Measurements from ENCODE around the gene TASL. TPM values are rescaled to one million over a fixed set of nuclear protein-coding genes. Genes with fewer than 3 reads are reported as not detected.

The TASL gene
- polyA plus RNA-seq, 1 donor (not counting 4 experiments of a cell fraction or from before 2014, with no cell fraction given) = not detected

GRCh38 chrX:30582664-30583063 is 5.1 kb upstream of the TASL start:
- H3K27ac ChIP-seq (ENCODE audit: control insufficient read depth, insufficient read depth, low read length) = no peak overlapping the region
- no peak overlapping the region for H3K4me2 ChIP-seq (ENCODE audit: control insufficient read depth, extremely low read depth, insufficient read depth, low read depth, low read length)
- H2AFZ ChIP-seq (ENCODE audit: control insufficient read depth, low read length) = no peak overlapping the region
- TF ChIP-seq CTCF (optimal IDR thresholded peaks at IDR 0.05 in 1 of 3, IDR thresholded peaks at IDR 0.05 in 1 of 3, conservative IDR thresholded peaks at IDR 0.05 in 1 of 3; ENCODE audit: extremely low read depth in 1 of 3, insufficient read depth in 2 of 3, low read length in 3 of 3) (no peak), EZH2 (IDR thresholded peaks at IDR 0.05; ENCODE audit: low read length) (no peak)
- H3K9me3 ChIP-seq (ENCODE audit: control insufficient read depth, low read depth, low read length) = no peaks in the 10 kb centered on the region
- no peaks in the 10 kb centered on the region for H3K79me2 ChIP-seq (ENCODE audit: control insufficient read depth, insufficient read depth, low read length)
- no peaks in the 10 kb centered on the region for H3K36me3 ChIP-seq (ENCODE audit: control insufficient read depth in 2 of 2, extremely low read depth in 1 of 2, insufficient read depth in 2 of 2, low read length in 2 of 2)
- DNase-seq (ENCODE audit: low read depth, low spot score) (no peak), FAIRE-seq (no peak)
- no peaks in the 10 kb centered on the region for H3K9me1 ChIP-seq (ENCODE audit: control insufficient read depth, extremely low read depth, insufficient read depth, low read length)
- no peak overlapping the region for H3K9ac ChIP-seq (ENCODE audit: control insufficient read depth, extremely low read depth, insufficient read depth, low read length)
- H4K20me1 ChIP-seq (ENCODE audit: control insufficient read depth, extremely low read depth, insufficient read depth, low read length) = no peaks in the 10 kb centered on the region
- no peak overlapping the region for H3K4me3 ChIP-seq (ENCODE audit: control insufficient read depth in 2 of 3, extremely low read depth in 1 of 3, insufficient read depth in 2 of 3, low read depth in 1 of 3, low read length in 3 of 3)
- no peaks in the 10 kb centered on the region for H3K27me3 ChIP-seq (ENCODE audit: control insufficient read depth, extremely low read depth, insufficient read depth, low read length)
- dilution Hi-C loops (cut with MboI; ENCODE audit: extremely low pct_ligation_motif_present, low sequenced_read_pairs) = no loop called here
- H3K4me1 ChIP-seq (ENCODE audit: control insufficient read depth, extremely low read depth, insufficient read depth, low read length) = no peaks in the 10 kb centered on the region

- DNase-seq (ENCODE audit: low read depth, low spot score) (no peak), FAIRE-seq (no peak)
- Histone ChIP-seq H3K27me3 (ENCODE audit: control insufficient read depth, extremely low read depth, insufficient read depth, low read length) (no peaks in the 10 kb centered on the region), H3K4me2 (ENCODE audit: control insufficient read depth, extremely low read depth, insufficient read depth, low read depth, low read length) (no peak overlapping the region), H3K4me3 (ENCODE audit: control insufficient read depth in 2 of 3, extremely low read depth in 1 of 3, insufficient read depth in 2 of 3, low read depth in 1 of 3, low read length in 3 of 3) (no peak overlapping the region), H3K9me1 (ENCODE audit: control insufficient read depth, extremely low read depth, insufficient read depth, low read length) (no peaks in the 10 kb centered on the region), H4K20me1 (ENCODE audit: control insufficient read depth, extremely low read depth, insufficient read depth, low read length) (no peaks in the 10 kb centered on the region), H3K27ac (ENCODE audit: control insufficient read depth, insufficient read depth, low read length) (no peak overlapping the region), H3K4me1 (ENCODE audit: control insufficient read depth, extremely low read depth, insufficient read depth, low read length) (no peaks in the 10 kb centered on the region), H3K9ac (ENCODE audit: control insufficient read depth, extremely low read depth, insufficient read depth, low read length) (no peak overlapping the region), H2AFZ (ENCODE audit: control insufficient read depth, low read length) (no peak overlapping the region), H3K79me2 (ENCODE audit: control insufficient read depth, insufficient read depth, low read length) (no peaks in the 10 kb centered on the region), H3K36me3 (ENCODE audit: control insufficient read depth in 2 of 2, extremely low read depth in 1 of 2, insufficient read depth in 2 of 2, low read length in 2 of 2) (no peaks in the 10 kb centered on the region), H3K9me3 (ENCODE audit: control insufficient read depth, low read depth, low read length) (no peaks in the 10 kb centered on the region)
- dilution Hi-C loops (cut with MboI; ENCODE audit: extremely low pct_ligation_motif_present, low sequenced_read_pairs) = no loop called here
- TF ChIP-seq EZH2 (IDR thresholded peaks at IDR 0.05; ENCODE audit: low read length) (no peak), CTCF (optimal IDR thresholded peaks at IDR 0.05 in 1 of 3, IDR thresholded peaks at IDR 0.05 in 1 of 3, conservative IDR thresholded peaks at IDR 0.05 in 1 of 3; ENCODE audit: extremely low read depth in 1 of 3, insufficient read depth in 2 of 3, low read length in 3 of 3) (no peak)
These were observed 3.1 kb upstream of the TASL start for GRCh38 chrX:30580641-30581040.

Data from keratinocyte (primary cell).